HG03575 (cell line): ENCODE data around the gene TMEM187.

Experiments used
- ATAC-seq: cut with Tn5 transposase; IDR thresholded peaks from one replicate; pipeline ENCODE4 v1.9.1; 2021; ENCODE audit not compliant: unreplicated experiment, insufficient number of reproducible peaks, low FRiP score; ENCODE audit errors: extremely low read depth

The TMEM187 gene

GRCh38 chrX:154027022-154027402 is 54.5 kb downstream of the TMEM187 start:
- no peak for ATAC-seq

GRCh38 chrX:154027986-154028385 is 55.4 kb downstream of the TMEM187 start:
- no peak for ATAC-seq

- ATAC-seq = no peak
These were observed 56.1 kb downstream of the TMEM187 start for GRCh38 chrX:154028502-154029184.

GRCh38 chrX:154029439-154029838 is 56.9 kb downstream of the TMEM187 start:
- no peak for ATAC-seq

- ATAC-seq = no peak
These were observed 57.7 kb downstream of the TMEM187 start for GRCh38 chrX:154030266-154030665.

GRCh38 chrX:154030715-154031305 is 58.3 kb downstream of the TMEM187 start:
- no peak for ATAC-seq

GRCh38 chrX:154032160-154032559 is 59.6 kb downstream of the TMEM187 start:
- no peak for ATAC-seq

GRCh38 chrX:154032653-154033052 is 60.1 kb downstream of the TMEM187 start:
- no peak for ATAC-seq
